H1 (cell line): ENCODE data around the gene ADAM30. TPM values are rescaled to one million over a fixed set of nuclear protein-coding genes. Genes with fewer than 3 reads are reported as not detected.

Source experiments
- CTCF ChIA-PET: fragments of 300-600 bp; sonication (Branson Sonifier 250); formaldehyde crosslinking; loops from one replicate; lab custom pipeline; 2021; ENCODE audit not compliant: partially characterized antibody; lab: Charles Lee
- POLR2A ChIA-PET: fragments of 300-600 bp; sonication (Branson Sonifier 250); formaldehyde crosslinking; loops from one replicate; lab custom pipeline; 2021; ENCODE audit warnings: inconsistent platforms; ENCODE audit not compliant: partially characterized antibody; lab: Charles Lee
- DNase-seq, 2 experiments: peaks; one replicate each; pipeline versions ENCODE4 v3.0.0 to v3.0.0-alpha.2; 2010 to 2022; ENCODE audit warnings: low spot score in 2 of 2, low read depth in 1 of 2, mixed read lengths in 1 of 2
- FAIRE-seq: peaks from 2 replicates; lab custom pipeline; 2011; peaks lifted over from hg19 to GRCh38; lab: Jason Lieb, UNC
- H2AFZ ChIP-seq: 2 replicates; pipeline ENCODE4 v1.8.1; 2012; ENCODE audit warnings: low read length, inconsistent platforms
- H2AK5ac ChIP-seq: 2 replicates; pipeline ENCODE4 v1.6.1; 2013; ENCODE audit warnings: low read depth, low read length
- H2BK120ac ChIP-seq: replicated peaks from 2 replicates; pipeline ENCODE3; 2013; ENCODE audit warnings: low read depth, low read length, inconsistent platforms
- H2BK12ac ChIP-seq: 2 replicates; pipeline ENCODE4 v1.6.1; 2013; ENCODE audit warnings: low read depth, low read length
- H2BK15ac ChIP-seq: 2 replicates; pipeline ENCODE4 v1.6.1; 2013; ENCODE audit warnings: low read length
- H2BK20ac ChIP-seq: 2 replicates; pipeline ENCODE4 v1.6.1; 2013; ENCODE audit warnings: low read length
- H2BK5ac ChIP-seq: 2 replicates; pipeline ENCODE4 v1.6.1; 2013; ENCODE audit warnings: low read depth, low read length
- H3K14ac ChIP-seq: 2 replicates; pipeline ENCODE4 v1.6.1; 2013; ENCODE audit warnings: inconsistent platforms; ENCODE audit not compliant: insufficient read length
- H3K18ac ChIP-seq: 2 replicates; pipeline ENCODE4 v1.6.1; 2013; ENCODE audit warnings: low read length; ENCODE audit errors: extremely low read depth
- H3K23ac ChIP-seq: 2 replicates; pipeline ENCODE4 v1.6.1; 2013; ENCODE audit warnings: inconsistent platforms; ENCODE audit not compliant: insufficient read length
- H3K23me2 ChIP-seq: 2 replicates; pipeline ENCODE4 v1.6.1; 2013; ENCODE audit warnings: low read depth, low read length
- H3K27ac ChIP-seq: 2 replicates; pipeline ENCODE4 v1.6.1; 2011; ENCODE audit warnings: low read depth, low read length, inconsistent platforms
- H3K27me3 ChIP-seq, 4 experiments: replicated peaks in 1 of 4; 1 replicate in 1 of 4; 2 replicates in 3 of 4; pipeline versions ENCODE4 v1.6.1 to v1.8.1; 2011 to 2013; ENCODE audit warnings: low read length in 3 of 4, mild to moderate bottlenecking in 3 of 4, inconsistent platforms in 2 of 4, mixed read lengths in 2 of 4, moderate library complexity in 1 of 4; ENCODE audit not compliant: control insufficient read depth in 3 of 4, insufficient read depth in 3 of 4; ENCODE audit errors: extremely low read depth in 1 of 4
- H3K36me3 ChIP-seq, 4 experiments: 2 replicates each; pipeline versions ENCODE4 v1.6.1 to v1.8.1; 2011 to 2013; ENCODE audit warnings: mild to moderate bottlenecking in 4 of 4, low read length in 3 of 4, moderate library complexity in 2 of 4, control low read depth in 1 of 4, inconsistent platforms in 1 of 4; ENCODE audit not compliant: insufficient read depth in 4 of 4, control insufficient read depth in 2 of 4
- H3K4ac ChIP-seq: replicated peaks from 2 replicates; pipeline ENCODE3; 2013; ENCODE audit warnings: low read length, low read depth, mixed read lengths, inconsistent platforms; ENCODE audit not compliant: insufficient read length
- H3K4me1 ChIP-seq, 4 experiments: replicated peaks in 1 of 4; 1 replicate in 1 of 4; 2 replicates in 3 of 4; pipeline versions ENCODE4 v1.6.1 to v1.8.1; 2011 to 2013; ENCODE audit warnings: low read length in 3 of 4, inconsistent platforms in 2 of 4, mixed read lengths in 1 of 4; ENCODE audit not compliant: insufficient read depth in 4 of 4, control insufficient read depth in 3 of 4
- H3K4me2 ChIP-seq, 2 experiments: 2 replicates each; pipeline versions ENCODE4 v1.6.1 to v1.8.1; 2011 to 2013; ENCODE audit warnings: low read depth in 2 of 2, low read length in 2 of 2, control low read depth in 1 of 2, inconsistent platforms in 1 of 2, mild to moderate bottlenecking in 1 of 2; ENCODE audit not compliant: insufficient read depth in 1 of 2
- H3K4me3 ChIP-seq, 4 experiments: fragments of 200-600, 300-600 bp in 1 of 4; sonication (generic), shearing (Covaris generic), sonication (Bioruptor Twin) in 1 of 4; 2 replicates each; pipeline versions ENCODE4 v1.5.1 to v1.8.1; 2011 to 2016; ENCODE audit warnings: low read length in 4 of 4, low read depth in 3 of 4, control low read depth in 2 of 4, inconsistent platforms in 2 of 4, mild to moderate bottlenecking in 2 of 4, mixed read lengths in 1 of 4, moderate library complexity in 1 of 4; ENCODE audit not compliant: insufficient read depth in 2 of 4; ENCODE audit errors: extremely low read depth in 1 of 4
- H3K56ac ChIP-seq: replicated peaks from 2 replicates; pipeline ENCODE3; 2013; ENCODE audit warnings: low read depth, mild to moderate bottlenecking, mixed read lengths, low read length, inconsistent platforms; ENCODE audit not compliant: insufficient read length
- H3K79me1 ChIP-seq: 2 replicates; pipeline ENCODE4 v1.6.1; 2013; ENCODE audit warnings: low read depth, low read length, control low read depth
- H3K79me2 ChIP-seq, 2 experiments: 2 replicates each; pipeline versions ENCODE4 v1.6.1 to v1.8.1; 2012 to 2013; ENCODE audit warnings: low read length in 2 of 2, mild to moderate bottlenecking in 2 of 2, inconsistent platforms in 1 of 2; ENCODE audit not compliant: insufficient read depth in 2 of 2, control insufficient read depth in 1 of 2
- H3K9ac ChIP-seq, 4 experiments: replicated peaks in 1 of 4; 1 replicate in 1 of 4; 2 replicates in 3 of 4; pipeline versions ENCODE4 v1.6.1 to v1.8.1; 2011 to 2013; ENCODE audit warnings: low read depth in 3 of 4, low read length in 3 of 4, control low read depth in 2 of 4, mild to moderate bottlenecking in 2 of 4, moderate library complexity in 2 of 4, inconsistent platforms in 1 of 4; ENCODE audit errors: extremely low read depth in 1 of 4
- H3K9me3 ChIP-seq, 2 experiments: 2 replicates each; pipeline versions ENCODE4 v1.6.1 to v1.8.1; 2012 to 2013; ENCODE audit warnings: mild to moderate bottlenecking in 2 of 2, moderate library complexity in 2 of 2, control low read depth in 1 of 2, inconsistent platforms in 1 of 2, low read depth in 1 of 2, low read length in 1 of 2, mixed read lengths in 1 of 2; ENCODE audit not compliant: insufficient read depth in 2 of 2
- H4K20me1 ChIP-seq, 2 experiments: replicated peaks in 1 of 2; 2 replicates each; pipeline versions ENCODE3 to v1.8.1; 2011 to 2013; ENCODE audit warnings: inconsistent platforms in 2 of 2, low read length in 2 of 2, mild to moderate bottlenecking in 1 of 2; ENCODE audit not compliant: insufficient read depth in 2 of 2, control insufficient read depth in 1 of 2
- H4K5ac ChIP-seq: 2 replicates; pipeline ENCODE4 v1.6.1; 2013; ENCODE audit warnings: low read length, low read depth, mixed read lengths, inconsistent platforms; ENCODE audit not compliant: insufficient read length
- H4K8ac ChIP-seq: 2 replicates; pipeline ENCODE4 v1.8.0; 2013; ENCODE audit warnings: mild to moderate bottlenecking, moderate library complexity, low read length, inconsistent platforms; ENCODE audit not compliant: insufficient read depth; ENCODE audit errors: extremely low read depth
- H4K91ac ChIP-seq: replicated peaks from 2 replicates; pipeline ENCODE3; 2013; ENCODE audit warnings: low read length, mixed read lengths, inconsistent platforms; ENCODE audit not compliant: insufficient read length
- ATF2 ChIP-seq: IDR thresholded peaks from 2 replicates; pipeline ENCODE4 v1.6.1; 2012; ENCODE audit warnings: low read length, inconsistent platforms
- CBX8 ChIP-seq: fragments of 300-800, 300-1000 bp; sonication (generic); IDR thresholded peaks from 2 replicates; pipeline ENCODE4 v1.7.1; 2016; ENCODE audit warnings: low read depth, low read length, borderline replicate concordance
- CHD2 ChIP-seq: IDR thresholded peaks from 2 replicates; pipeline ENCODE4 v1.6.1; 2012; ENCODE audit warnings: low read length, improper control_type of control experiment
- EP300 ChIP-seq, 2 experiments: IDR thresholded peaks; 1 replicate in 1 of 2; 2 replicates in 1 of 2; pipeline ENCODE4 v1.6.1; 2011 to 2012; ENCODE audit warnings: low read depth in 2 of 2, low read length in 2 of 2, mild to moderate bottlenecking in 2 of 2, borderline replicate concordance in 1 of 2, inconsistent platforms in 1 of 2, moderate library complexity in 1 of 2
- EZH2 ChIP-seq: fragments of 200-600 bp; sonication (generic); IDR thresholded peaks from 2 replicates; pipeline ENCODE4 v1.7.1; 2012; ENCODE audit warnings: low read depth, mild to moderate bottlenecking, moderate library complexity, low read length, inconsistent platforms; ENCODE audit not compliant: severe bottlenecking
- JUN ChIP-seq: IDR thresholded peaks from 2 replicates; pipeline ENCODE4 v1.6.1; 2011; ENCODE audit warnings: low read depth, mild to moderate bottlenecking, improper control_type of control experiment, low read length
- KDM1A ChIP-seq: fragments of 200-600, 300-600 bp; sonication (generic); IDR thresholded peaks from 2 replicates; pipeline ENCODE4 v1.7.1; 2016; ENCODE audit warnings: mild to moderate bottlenecking, low read length, borderline replicate concordance
- PHF8 ChIP-seq: fragments of 200-600 bp; sonication (generic); conservative IDR thresholded peaks from 2 replicates; pipeline ENCODE4 v1.7.1; 2012; ENCODE audit warnings: low read depth, mild to moderate bottlenecking, inconsistent platforms, low read length, moderate library complexity
- POLR2AphosphoS5 ChIP-seq: IDR thresholded peaks from 2 replicates; pipeline ENCODE4 v1.6.1; 2011; ENCODE audit warnings: low read depth, low read length
- RAD21 ChIP-seq, 2 experiments: IDR thresholded peaks in 1 of 2; conservative IDR thresholded peaks in 1 of 2; 2 replicates each; pipeline ENCODE4 v1.6.1; 2011; ENCODE audit warnings: low read depth in 2 of 2, low read length in 2 of 2, improper control_type of control experiment in 1 of 2, inconsistent platforms in 1 of 2, mild to moderate bottlenecking in 1 of 2, moderate library complexity in 1 of 2
- TAF1 ChIP-seq: IDR thresholded peaks from 2 replicates; pipeline ENCODE4 v1.6.1; 2011; ENCODE audit warnings: mild to moderate bottlenecking, low read depth, low read length
- TEAD4 ChIP-seq: IDR thresholded peaks from 2 replicates; pipeline ENCODE4 v1.6.1; 2012; ENCODE audit warnings: low read depth, low read length, inconsistent platforms, mixed read lengths
- WGBS, 2 experiments: shearing (Covaris generic) in 1 of 2; methylation state at CpG; one replicate each; pipeline versions ENCODE4 v1.1.6 to v1.1.7; 2013 to 2015; ENCODE audit warnings: low lambda C conversion rate in 2 of 2, mixed read lengths in 2 of 2, inconsistent platforms in 1 of 2, low coverage in 1 of 2, missing lambda C conversion rate in 1 of 2; ENCODE audit not compliant: insufficient replicate concordance in 2 of 2, insufficient coverage in 1 of 2, insufficient read length in 1 of 2; ENCODE audit errors: extremely low coverage in 1 of 2, missing lambda C conversion rate in 1 of 2; 5-methylcytosine and 5-hydroxymethylcytosine counted together
- polyA plus RNA-seq, 7 experiments: library from polyadenylated mRNA; depleted of rRNA in 3 of 7; stranded (reverse) in 5 of 7; unstranded in 2 of 7; fragments of >200 nt in 5 of 7; fragments of 200-250 nt in 2 of 7; gene quantifications; 1 replicate in 5 of 7; 2 replicates in 1 of 7; 4 replicates in 1 of 7; pipeline versions ENCODE4 v1.2.1 to v1.2.3, GENCODE V29; 2011 to 2013; ENCODE audit warnings: missing spikeins in 2 of 7, mixed read lengths in 2 of 7
- total RNA-seq: library from RNA; stranded (reverse); fragmentation: NEBNext Ultra II Directional; extraction: Animal tissue kit (Norgen Biotek cat#: 25700); gene quantifications from 2 replicates; pipeline ENCODE4 v1.2.1, GENCODE V29; 2021

ADAM30 gene
- total and polyA plus RNA-seq, 2 of the 8 experiments (the other 6 are each of a cell fraction or from before 2014, with no cell fraction given): not detected

- Histone ChIP-seq H4K20me1 (no peaks in the 10 kb centered on the region), H3K14ac (no peak overlapping the region), H2BK12ac (no peak overlapping the region), H3K36me3 (no peaks in the 10 kb centered on the region), H2AK5ac (no peak overlapping the region), H2BK120ac (no peak overlapping the region), H2BK15ac (no peak overlapping the region), H2BK20ac (no peak overlapping the region), H3K4ac (no peak overlapping the region), H3K18ac (no peak overlapping the region), H3K4me2 (no peak overlapping the region), H2AFZ (no peak overlapping the region), H4K5ac (no peak overlapping the region), H3K56ac (no peak overlapping the region), H3K23me2 (no peaks in the 10 kb centered on the region), H2BK5ac (no peak overlapping the region), H3K23ac (no peak overlapping the region), H4K91ac (no peak overlapping the region), H4K8ac (no peak overlapping the region), H3K9me3 (no peaks in the 10 kb centered on the region), H3K27ac (no peak overlapping the region), H3K79me2 (no peaks in the 10 kb centered on the region), H3K79me1 (no peaks in the 10 kb centered on the region), H3K4me3 (no peak overlapping the region), H3K9ac (no peak overlapping the region), H3K4me1 (no peaks in the 10 kb centered on the region), H3K27me3 (no peaks in the 10 kb centered on the region)
- 88% methylated on average over 4 of the region's 4 CpGs; no CpG with 5 or more reads in 1 of the 2 experiments for WGBS, 2 experiments
- DNase-seq (no peak), FAIRE-seq (no peak)
- TF ChIP-seq KDM1A (no peak), CBX8 (no peak), EP300 (IDR thresholded peaks at IDR 0.05; ENCODE audit: borderline replicate concordance in 1 of 2, low read depth in 2 of 2, low read length in 2 of 2) (no peak), ATF2 (no peak), JUN (no peak), POLR2AphosphoS5 (no peak), EZH2 (no peak), RAD21 (IDR thresholded peaks at IDR 0.05 in 1 of 2, conservative IDR thresholded peaks at IDR 0.05 in 1 of 2; ENCODE audit: low read depth in 2 of 2, low read length in 2 of 2) (no peak), CHD2 (no peak), TAF1 (no peak), TEAD4 (no peak), PHF8 (no peak)
- CTCF ChIA-PET: interaction anchor here (2.2 kb wide), 1 partner anchor 22 kb away, joined by 9 read pairs; no protein-coding TSS in a partner anchor
- POLR2A ChIA-PET: no interaction called here
Observed at GRCh38 chr1:119865627-119866026, 30.7 kb downstream of the ADAM30 start.
